GM21360 (cell line): ENCODE measurements around the gene FOXN3.

Experiments used
- ATAC-seq: cut with Tn5 transposase; IDR thresholded peaks from one replicate; pipeline ENCODE4 v1.9.1; 2021; ENCODE audit warnings: mild to moderate bottlenecking, moderate library complexity; ENCODE audit not compliant: unreplicated experiment

Gene FOXN3

DNA sequence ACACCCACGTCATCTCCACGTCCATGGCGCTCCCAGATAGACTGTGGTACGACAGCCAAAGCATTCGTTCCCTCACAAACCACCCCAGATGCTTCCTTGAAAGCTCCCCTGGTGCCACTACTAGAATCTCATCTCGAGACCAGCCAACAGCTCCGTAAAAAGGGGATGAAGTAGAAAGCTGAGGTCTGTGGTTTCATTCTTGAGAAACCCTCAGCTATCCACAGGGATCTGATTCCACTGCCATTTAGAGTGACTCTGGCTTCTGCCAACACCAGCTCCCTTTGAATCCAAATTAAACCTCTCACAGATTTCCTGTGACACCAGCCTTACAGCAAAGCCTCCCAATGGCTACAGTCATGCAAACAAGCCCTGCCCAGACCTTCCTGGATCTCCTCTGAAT lies 18.5 kb upstream of the FOXN3 start:
- no peak for ATAC-seq

GRCh38 chr14:89432226-89432625 lies 15.2 kb upstream of the FOXN3 start:
- no peak for ATAC-seq

DNA sequence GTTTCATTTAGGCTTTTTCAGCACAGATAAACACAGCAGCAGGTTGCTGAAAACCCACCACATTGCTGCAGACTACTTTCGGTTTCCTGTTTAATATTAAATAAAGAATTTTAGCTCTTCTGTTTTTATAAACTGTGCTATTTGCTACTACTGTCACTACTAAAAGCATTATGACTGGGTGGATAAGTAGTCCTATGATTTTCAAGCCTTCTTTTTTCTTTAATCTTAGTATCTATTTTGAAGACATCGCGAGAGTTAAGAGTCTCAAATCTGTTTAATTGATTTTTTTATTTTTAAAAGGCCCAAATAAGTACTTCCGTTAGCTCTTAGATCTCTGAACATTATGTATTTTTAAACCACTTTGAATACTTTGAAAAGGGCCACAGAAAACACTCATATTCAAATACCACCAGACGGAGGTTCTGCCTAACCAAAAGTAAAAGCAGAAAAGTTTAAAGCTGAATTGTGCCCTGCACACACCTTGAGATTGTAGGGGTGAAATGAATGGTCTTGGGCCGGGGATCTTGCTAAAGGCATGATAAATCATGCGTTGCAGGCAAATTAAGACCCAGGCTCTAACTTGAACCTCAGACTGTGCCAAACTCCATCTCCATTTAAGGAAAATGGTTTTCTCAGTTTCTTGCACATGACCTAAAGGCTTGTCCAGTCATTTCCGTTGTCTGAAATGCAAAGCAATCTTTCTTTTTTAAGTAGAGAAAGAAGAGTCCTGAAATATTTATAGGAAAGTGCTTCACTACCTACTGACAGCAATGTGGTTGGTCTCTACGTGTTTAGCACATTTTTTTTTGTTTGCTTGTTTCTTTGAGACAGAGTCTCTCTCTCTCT lies 13.6 kb upstream of the FOXN3 start:
- peak; percentile 83 for ATAC-seq

DNA sequence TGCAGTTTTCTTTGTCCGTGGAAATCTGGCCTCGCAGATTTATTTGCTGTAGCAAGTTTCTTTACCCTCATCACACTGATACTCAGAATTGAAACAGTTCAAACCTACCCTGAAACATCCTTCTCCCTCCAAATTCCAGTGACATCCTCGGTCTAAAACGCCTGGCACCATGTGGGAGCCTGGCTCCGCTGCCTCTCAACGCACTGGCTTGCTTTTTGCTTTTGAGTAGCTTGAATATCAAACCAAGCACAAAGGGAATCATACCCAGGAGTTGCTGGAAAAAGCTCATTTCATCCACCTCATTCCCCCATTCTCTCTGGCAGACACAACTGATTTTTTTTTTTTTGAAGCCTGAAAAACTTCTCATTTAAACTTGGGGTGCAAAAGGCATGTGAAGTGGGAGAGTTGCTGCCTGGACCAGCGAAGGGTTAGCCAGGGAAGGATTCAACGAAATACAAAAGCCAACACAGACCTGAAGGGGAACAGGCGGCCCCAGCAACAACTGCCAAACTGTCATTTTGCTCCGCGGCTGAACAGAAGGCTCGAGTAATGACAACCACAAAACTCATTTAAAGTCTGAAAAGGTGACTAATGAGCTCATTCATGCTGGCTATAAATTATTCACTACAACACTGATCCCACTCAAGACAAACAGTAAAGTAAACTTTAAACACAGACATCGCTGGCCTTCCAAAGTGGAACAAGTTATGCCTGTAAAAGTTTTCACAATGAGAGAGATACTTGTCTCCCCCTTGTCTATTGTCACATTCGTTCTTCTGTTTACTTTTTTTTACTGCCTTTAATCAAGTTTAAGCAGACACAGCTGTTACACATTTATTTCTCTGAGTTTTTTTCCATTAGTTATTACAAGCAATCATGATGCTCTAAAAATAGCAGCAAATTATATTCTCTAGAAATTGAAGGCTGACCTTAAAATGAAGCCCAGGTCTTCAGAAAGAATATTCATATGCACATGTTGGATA lies 12.5 kb upstream of the FOXN3 start:
- no peak for ATAC-seq

- no peak for ATAC-seq
Observed at GRCh38 chr14:89428546-89429198, 11.6 kb upstream of the FOXN3 start.

DNA sequence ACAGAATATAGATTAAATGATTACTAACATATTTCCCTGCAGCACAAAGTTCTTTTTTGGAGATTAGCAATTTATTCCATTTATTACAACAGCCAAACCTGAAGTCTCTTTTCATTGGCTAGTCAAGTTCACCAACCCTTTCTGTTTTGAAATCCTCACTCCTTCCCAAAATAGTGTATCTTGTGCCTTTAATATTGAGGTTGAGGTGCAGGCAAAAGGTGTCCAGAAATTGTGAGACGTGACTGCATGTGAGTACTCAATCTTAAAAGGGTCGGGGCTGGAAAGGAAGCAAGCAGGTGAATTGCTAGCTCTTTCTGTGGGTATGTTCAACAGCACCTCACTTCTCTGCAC lies 11.1 kb upstream of the FOXN3 start:
- no peak for ATAC-seq

DNA sequence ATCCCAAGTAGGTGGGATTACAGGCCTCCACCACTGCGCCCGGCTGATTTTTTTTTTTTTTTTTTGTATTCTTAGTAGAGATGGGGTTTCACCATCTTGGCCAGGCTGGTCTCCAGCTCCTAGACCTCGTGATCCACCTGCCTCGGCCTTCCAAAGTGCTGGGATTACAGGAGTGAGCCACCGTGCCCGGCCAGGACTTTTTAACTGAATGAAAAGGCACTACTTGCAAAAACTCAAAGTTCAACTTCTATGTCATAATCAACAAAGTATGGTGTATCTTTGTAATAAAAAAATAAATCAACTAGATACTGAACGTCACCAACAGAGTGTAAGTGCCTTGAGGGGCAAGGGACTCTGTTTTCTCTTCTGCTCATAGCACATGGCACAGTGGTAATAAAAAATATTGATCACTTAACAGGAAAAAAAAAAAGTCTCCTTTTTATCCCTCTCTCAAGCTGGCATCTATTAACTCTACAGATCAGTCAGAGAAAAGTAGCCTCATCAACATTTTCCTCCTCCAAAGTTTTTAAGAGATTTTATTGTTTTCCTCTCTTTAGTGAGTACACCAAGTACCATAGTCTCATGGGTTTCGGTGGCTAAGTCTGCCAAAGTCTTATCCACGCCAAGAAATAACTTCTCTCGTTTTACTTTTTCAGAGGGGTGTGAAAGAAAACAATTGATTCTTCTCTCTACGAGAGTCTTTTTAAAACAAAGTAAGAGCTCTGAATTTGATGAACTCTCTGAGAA lies 10.6 kb upstream of the FOXN3 start:
- ATAC-seq: no peak

GRCh38 chr14:89425931-89426330 lies 8.9 kb upstream of the FOXN3 start:
- no peak for ATAC-seq

DNA sequence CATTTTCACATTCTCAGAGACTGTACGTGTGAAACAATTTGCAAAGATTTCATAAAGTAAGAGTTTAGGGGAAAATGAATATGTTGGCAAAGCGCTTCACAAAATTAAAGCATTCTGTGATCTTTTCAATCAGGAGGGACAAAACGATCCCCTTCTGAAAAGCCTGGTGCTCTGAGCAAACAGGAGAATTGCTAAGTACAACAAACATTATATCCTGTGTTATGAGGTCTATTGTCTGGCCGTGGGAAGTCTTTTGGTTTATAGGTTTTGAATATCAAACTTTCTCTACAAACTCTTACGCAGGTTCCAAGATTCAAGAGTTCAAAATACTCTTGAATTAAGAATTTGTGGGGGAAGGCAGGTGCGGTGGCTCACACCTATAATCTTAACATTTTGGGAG lies 7.2 kb upstream of the FOXN3 start:
- ATAC-seq: no peak

DNA sequence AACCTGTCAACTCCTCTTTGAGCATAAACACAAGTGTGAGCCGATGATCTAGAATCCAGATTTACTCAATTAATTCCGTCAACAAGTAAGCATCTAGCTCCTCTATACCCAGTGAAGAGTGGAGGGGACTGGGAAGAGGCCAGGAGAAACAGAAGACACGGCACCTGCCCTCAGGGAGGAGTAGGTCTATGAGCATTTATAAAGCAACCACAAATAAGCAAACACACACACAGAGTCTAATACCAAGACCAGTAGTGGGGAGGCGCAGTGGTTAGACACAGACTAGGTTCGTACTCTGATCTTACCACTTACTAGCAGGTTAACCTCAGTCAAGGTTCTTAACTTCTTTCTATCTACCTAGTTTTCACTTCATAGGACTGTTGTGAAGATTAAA lies 5.9 kb upstream of the FOXN3 start:
- ATAC-seq: no peak

DNA sequence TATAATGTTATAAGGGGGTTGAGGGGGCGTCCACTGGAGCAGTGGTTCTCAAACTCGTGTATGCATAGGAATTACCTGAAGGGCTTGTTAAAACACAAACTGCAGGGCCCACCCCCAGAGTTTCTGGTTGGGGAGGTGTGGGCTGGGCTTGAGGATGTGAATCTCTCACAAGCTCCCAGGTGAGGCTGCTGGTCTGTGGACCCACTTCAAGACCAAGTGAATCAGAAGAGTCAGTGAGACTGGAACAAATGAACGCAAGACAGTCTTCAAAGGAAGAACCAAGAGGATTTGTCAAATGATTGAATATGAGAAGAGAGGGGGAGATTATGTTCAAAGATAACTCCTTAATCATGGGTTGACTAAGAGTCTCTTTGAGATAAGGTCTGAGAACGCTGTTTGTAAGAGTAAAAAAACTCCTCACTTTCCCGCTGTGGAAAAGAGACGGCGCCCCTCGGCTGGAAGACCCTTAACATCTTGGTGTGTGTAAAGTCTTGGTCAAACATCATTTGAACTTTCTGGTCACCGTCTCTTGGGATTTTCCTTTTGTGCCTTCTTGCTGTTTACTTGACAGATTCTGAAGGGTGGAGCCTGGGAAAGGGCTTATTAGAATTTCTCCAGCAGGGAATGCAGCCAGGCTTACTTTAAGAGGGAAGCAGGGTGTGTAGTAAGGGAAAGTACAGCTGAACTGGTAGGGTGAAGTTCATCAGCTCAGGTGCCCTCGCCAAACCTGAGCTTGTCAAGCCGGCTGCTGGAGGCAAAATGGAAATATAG lies 5.3 kb upstream of the FOXN3 start:
- no peak for ATAC-seq

- no peak for ATAC-seq
Observed at GRCh38 chr14:89420502-89420901, 3.5 kb upstream of the FOXN3 start.

DNA sequence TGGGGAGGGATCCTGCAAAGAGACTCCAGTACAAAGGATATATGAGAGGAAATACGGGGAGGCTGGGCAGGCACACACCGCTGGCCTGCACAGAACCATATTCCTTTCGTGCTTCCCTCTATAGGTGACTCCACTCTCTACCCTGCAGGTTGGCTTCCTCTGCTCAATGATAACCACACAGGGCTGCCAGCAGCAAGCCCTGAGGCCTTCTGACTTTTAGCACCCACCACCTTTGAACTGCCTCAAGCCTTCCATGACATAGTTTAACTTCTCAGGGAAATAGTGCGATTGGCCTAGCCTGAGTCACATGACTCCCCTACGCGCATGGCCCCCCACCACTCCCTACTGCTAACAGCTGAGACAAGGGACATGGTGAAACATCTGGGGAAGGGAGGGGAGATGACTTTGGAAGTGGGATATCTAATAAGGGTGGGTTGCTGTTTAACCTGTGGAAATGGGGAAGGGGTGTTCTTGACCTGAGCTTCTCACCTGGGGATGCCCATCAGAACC lies 3.0 kb upstream of the FOXN3 start:
- ATAC-seq: no peak

DNA sequence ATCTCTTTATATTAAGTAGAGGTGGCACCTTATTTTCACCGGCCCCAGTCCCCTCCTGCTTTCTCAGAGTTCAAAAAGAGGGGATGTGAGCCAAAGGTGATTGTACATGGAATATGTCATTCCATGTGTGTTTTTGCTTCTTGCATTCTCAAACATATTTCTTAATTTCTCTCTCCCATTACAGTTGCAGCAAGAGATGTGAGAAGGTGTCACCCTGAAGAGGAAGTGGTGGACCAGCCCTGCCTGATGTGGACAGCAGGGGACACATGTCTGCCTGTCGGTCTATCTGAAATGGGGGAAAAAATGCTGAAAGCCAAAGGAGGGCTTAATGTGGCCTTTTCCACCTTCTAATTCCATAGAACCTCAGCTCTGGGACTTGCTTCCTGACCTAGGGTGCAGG lies 1.9 kb upstream of the FOXN3 start:
- no peak for ATAC-seq

- ATAC-seq: no peak
Observed at GRCh38 chr14:89418452-89418851, 1.4 kb upstream of the FOXN3 start.

DNA sequence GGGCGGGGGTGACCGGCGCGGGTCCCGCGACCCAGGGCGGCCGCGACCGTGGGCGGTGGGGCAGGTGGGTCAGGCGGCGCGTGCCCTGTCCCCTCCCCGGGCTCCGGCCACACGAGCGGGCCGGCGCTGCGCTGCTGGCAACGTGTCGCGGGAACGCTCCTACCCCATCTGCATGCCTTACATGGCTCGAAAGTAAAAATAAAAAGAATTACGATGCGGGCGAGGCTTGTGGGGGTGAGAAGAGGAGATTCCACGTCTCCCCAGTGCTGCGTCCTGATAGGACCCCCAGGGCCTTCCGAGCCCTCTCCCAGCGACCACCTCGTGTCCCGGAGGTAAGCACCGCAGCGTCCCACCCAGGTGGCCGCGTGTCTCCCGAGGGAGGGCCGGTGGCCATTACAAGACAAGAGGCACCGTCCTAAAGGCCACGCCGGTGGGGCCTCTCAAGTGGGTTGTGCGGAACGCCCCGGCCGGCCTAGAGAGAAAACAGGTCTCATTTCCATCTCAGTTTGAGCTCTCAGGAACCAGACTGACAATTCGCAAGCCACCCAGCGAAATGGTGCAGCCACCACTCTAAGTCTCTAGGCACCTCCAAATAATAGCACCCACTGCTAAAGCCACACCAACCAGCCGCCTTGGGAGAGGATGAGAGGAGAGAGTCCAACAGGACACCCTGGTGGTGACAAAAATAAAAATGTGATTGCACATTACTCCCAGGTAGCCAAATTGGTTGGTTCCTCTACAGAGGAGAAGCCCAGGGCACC lies 612 bp upstream of the FOXN3 start:
- ATAC-seq: peak; percentile 46

DNA sequence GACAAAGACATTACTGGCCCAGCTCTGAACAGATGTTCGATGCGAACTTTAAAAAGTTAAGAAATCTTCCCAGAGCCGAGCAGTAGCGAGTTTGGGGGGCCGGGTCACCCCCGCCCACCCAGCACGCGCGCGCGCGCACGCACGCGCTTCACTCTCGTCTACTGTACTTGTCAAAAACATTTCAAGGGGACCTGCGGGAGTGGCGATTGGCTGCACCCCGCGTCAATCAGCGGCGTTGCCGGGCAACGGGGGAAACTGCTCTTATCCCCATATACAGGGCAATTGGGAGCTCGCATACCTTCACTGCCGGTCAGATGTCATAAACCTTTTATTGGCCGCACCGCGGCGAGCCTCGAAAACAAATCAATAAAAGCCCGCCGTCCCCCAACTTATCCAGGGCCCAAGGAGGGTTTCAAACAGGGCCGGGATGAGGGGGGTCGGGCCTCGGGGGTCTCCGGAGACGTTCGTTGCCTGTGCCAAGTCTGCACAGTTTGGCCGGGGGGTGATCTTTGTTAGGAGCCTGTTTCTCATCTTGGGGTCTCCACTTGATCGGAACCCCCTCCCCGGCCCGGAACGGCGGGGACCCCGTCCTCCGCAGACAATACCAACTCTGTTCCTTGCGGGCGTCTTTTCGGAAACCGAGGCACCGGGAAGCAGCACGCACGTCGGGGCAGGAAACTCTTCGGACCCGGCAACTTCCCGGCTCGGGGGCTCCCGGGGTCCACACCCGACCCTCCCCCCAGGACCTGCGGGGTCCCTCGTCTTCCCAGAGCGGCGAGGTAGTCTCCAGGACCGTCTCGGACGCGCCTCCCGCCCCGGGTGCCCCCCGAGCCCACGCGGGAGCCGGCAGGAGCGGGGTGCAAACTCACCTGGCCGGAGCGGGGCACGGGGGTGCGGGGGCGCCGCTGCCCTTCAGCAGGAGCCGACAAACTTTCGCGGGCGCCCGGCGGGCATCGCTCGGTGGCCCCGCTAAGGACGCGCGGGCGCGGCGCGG lies 734 bp downstream of the FOXN3 start:
- ATAC-seq: peak; percentile 77

DNA sequence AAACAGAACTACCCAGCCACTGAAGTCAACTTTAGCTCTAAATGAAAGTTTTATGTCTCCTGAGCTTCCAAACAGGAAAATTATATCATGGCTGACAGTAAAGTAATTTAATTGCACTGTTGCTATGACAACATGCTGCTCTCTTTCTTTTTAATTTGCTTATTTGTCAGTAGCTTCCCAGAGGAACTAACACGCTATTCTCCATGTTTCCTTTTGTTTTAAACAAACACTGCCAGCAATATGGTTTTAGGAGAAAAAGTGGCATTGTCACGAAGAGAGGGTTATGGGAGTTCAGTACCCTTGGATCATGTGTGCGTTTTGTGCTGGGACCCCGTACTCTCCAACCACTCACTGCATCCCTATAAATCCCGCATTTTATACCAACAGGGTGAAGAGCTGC lies 1.9 kb downstream of the FOXN3 start:
- no peak for ATAC-seq
